Right cardiac atrium (tissue), 5 donors: ENCODE measurements around the gene INF2. TPM values are rescaled to one million over a fixed set of nuclear protein-coding genes. Genes with fewer than 3 reads are reported as not detected.
A peak's percentile ranks its signal among the peaks of the same experiment; 100 is the strongest.
"Not testable (repeated sequence)": the region's sequence is repeated elsewhere in the genome, so short reads cannot be mapped to it uniquely, and the experiment has no call there.

ENCODE experiments used
- ATAC-seq, 2 donors: fragments of 200-7000 bp; cut with Tn5 transposase; one replicate each; pipeline versions ENCODE4 v1.8.0 to v1.9.1; 2020; ENCODE audit warnings: moderate library complexity in 2 of 2, mild to moderate bottlenecking in 1 of 2
- DNase-seq, 3 donors: peaks; one replicate each; pipeline ENCODE4 v3.0.0-alpha.2; 2020
- H3K27ac ChIP-seq: one replicate; pipeline ENCODE4 v1.5.1; 2013; ENCODE audit warnings: mild to moderate bottlenecking, low read length, control low read depth, moderate library complexity
- H3K27me3 ChIP-seq: one replicate; pipeline ENCODE4 v1.6.1; 2013; ENCODE audit not compliant: control insufficient read depth, insufficient read depth
- H3K4me1 ChIP-seq: one replicate; pipeline ENCODE4 v1.6.1; 2013; ENCODE audit warnings: low read length; ENCODE audit not compliant: control insufficient read depth, insufficient read depth
- H3K4me3 ChIP-seq: one replicate; pipeline ENCODE4 v1.5.1; 2013; ENCODE audit warnings: low read length, control low read depth
- H3K9me3 ChIP-seq: one replicate; pipeline ENCODE4 v1.6.1; 2013; ENCODE audit warnings: low read length; ENCODE audit not compliant: control insufficient read depth
- WGBS: extraction: QIAGEN DNeasy Blood & Tissue Kit; methylation state at CpG from one replicate; pipeline ENCODE4 v1.1.7; 2013; 5-methylcytosine and 5-hydroxymethylcytosine counted together
- intact Hi-C, 4 donors: fragments of 100-400 bp; cut with DNase I; formaldehyde crosslinking; loops; one replicate each; pipeline versions ENCODE4 v1.11.0 to v1.14.0; 2022 to 2023
- polyA plus RNA-seq: library from polyadenylated mRNA; stranded (reverse); fragments of 200-250 nt; gene quantifications from one replicate; pipeline ENCODE4 v1.2.3, GENCODE V29; 2013
- total RNA-seq, 4 donors: library from RNA; stranded (reverse); fragmentation: NEBNext Ultra II Directional; extraction: Animal tissue kit (Norgen Biotek cat#: 25700); gene quantifications; one replicate each; pipeline ENCODE4 v1.2.1, GENCODE V29; 2021
- donor health status: healthy with polysubstance abuse.
- donor health status: DM: no; HTN: yes; CAD: no.
- donor health status: DM: no; HTN: no; CAD: no.
- donor health status: DM: no; HTN: yes; CAD: no; lungs with severe emphysema.
- donor health status: DM: yes; HTN: yes; CAD: no.

INF2 gene
- total and polyA plus RNA-seq, 5 donors = 36.2 to 46.4 (median 40.2) TPM

DNA sequence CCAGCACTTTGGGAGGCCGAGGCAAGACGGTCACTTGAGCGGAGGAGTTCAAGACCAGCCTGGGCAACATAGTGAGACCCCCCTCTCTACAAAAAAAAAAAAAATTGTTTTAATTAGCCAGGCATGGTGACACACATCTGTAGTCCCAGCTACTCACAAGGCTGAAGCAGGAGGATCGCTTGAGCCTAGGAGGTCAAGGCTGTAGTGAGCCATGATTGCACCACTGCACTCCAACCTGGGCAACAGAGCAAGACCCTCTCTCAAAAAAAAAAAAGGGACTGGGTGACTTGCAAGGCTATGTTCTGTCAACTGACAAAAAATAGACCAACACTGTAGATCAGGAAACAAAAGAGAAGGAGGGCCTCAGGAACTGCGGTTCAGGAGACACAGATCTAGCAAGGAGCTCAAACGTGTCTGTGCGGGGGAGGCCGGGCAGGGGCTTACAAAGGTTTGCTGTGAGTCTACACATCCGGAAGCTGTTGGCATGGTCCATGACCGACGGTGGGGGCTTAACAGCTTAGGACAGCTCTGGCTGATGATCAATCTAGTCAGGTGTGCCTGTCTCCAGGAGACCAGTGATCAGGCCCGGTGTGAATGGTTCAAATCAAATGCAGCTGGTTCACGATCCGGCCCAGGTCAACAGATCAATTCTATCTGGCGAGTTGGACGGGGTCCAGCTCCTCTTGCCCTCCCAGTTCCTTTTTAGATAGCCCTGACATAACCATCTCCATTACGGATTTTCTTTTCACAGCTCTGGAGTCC lies 31.7 kb upstream of the INF2 start:
- ATAC-seq (no peak), DNase-seq (peak in 1 of 3 donors; percentile 36)
- Histone ChIP-seq H3K27me3 (no peaks in the 10 kb centered on the region), H3K4me3 (no peak overlapping the region), H3K27ac (no peak overlapping the region), H3K4me1 (no peaks in the 10 kb centered on the region), H3K9me3 (no peaks in the 10 kb centered on the region)
- intact Hi-C loops = no loop called here
- 66% methylated on average over 17 of the region's 17 CpGs for WGBS

DNA sequence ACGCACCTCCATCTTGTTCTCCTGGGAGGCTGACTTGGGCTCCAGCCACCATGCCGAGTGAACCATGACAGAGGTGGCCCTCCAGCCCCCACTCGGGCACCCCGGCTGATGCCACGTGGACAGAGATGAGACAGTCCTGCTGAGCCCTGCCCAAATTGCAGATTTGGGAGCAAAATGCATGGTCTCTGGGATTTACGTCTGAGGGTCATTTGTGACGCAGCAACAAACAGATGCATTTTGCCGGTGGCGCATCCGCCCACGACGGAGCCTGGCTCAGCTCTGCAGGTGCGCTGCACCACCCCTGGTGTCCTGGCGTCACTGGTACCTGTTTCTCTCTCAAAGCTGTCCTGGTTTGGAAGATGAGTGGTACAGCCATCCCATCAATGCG lies 31.1 kb upstream of the INF2 start:
- intact Hi-C loops = no loop called here
- DNase-seq = no peak
- WGBS = 92% methylated on average over 15 of the region's 15 CpGs

DNA sequence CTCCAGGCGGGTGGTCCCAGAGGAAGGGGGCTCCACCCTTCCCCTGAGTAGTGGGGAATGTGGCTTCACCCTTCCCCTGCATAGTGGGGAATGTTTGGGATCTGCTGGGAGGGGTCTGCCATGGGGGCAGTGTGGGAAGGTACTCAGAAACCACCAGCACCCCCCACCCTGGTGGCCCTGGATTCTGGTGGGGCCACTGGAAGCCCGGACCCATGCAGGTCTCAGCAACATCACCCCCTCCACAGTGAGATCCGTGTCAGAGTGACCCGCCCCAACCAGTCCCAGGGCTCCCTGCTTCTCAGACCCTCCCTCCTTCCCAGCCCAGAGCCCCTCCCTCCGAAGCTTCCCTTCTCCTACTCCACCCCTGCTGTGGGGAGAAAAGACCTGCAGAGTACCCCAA lies 30.3 kb upstream of the INF2 start:
- no peak for DNase-seq
- intact Hi-C loops = no loop called here

More for the DNA sequence above, 31.1 kb upstream of the INF2 start:
- Histone ChIP-seq H3K27me3 (no peaks in the 10 kb centered on the region), H3K4me1 (no peaks in the 10 kb centered on the region), H3K4me3 (no peak overlapping the region), H3K9me3 (no peaks in the 10 kb centered on the region), H3K27ac (no peak overlapping the region)
- no peak for ATAC-seq

DNA sequence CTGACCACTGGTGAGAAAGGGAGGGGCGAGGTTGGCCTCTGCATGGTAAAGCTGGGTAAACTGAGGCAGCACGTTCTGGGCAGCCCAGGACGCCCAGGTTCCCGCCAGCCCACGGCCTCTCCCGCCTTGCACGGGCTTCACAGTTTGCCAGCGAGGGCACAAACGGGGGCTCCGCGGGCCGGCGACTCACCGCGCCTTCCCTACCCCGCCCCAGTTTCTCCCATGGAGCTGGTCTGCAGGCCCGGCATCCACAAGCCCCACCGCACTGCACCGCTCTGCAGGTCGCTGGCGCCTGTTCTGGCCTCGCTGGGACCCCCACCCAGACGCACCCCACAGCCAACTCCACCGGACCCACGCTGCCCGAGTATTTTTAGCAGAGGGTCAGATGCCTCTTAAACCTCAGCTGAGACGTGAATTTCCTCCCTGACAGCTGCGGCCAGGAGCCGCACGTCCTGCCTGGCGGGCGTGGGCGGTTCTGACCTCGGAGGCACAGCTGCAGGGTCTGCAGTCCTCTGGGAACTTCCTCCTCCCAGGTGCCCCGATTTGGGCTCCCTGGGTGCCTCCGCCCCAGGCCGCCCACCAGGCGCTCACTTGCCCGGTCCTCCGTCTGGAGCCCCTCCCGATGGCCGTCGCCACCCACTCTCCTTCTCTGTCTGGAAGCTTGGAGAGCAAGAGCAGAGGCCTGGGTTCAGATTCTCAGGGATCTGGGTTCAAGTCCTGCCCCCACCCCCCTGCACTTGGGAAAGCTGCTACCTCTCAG lies 29.5 kb upstream of the INF2 start:
- no peaks in the 10 kb centered on the region for H3K9me3 ChIP-seq
- 33% methylated on average over 43 of the region's 43 CpGs for WGBS
- no peaks in the 10 kb centered on the region for H3K27me3 ChIP-seq
- ATAC-seq = no peak
- no peak overlapping the region for H3K27ac ChIP-seq
- H3K4me1 ChIP-seq = no peaks in the 10 kb centered on the region
- DNase-seq = peak in 1 of 3 donors; percentile 40
- intact Hi-C loops = no loop called here
- no peak overlapping the region for H3K4me3 ChIP-seq

More for the DNA sequence above, 30.3 kb upstream of the INF2 start:
- H3K4me3 ChIP-seq = no peak overlapping the region
- no peak for ATAC-seq
- WGBS = 73% methylated on average over 5 of the region's 5 CpGs
- no peak overlapping the region for H3K27ac ChIP-seq
- no peaks in the 10 kb centered on the region for H3K4me1 ChIP-seq
- H3K27me3 ChIP-seq = no peaks in the 10 kb centered on the region
- H3K9me3 ChIP-seq = no peaks in the 10 kb centered on the region

DNA sequence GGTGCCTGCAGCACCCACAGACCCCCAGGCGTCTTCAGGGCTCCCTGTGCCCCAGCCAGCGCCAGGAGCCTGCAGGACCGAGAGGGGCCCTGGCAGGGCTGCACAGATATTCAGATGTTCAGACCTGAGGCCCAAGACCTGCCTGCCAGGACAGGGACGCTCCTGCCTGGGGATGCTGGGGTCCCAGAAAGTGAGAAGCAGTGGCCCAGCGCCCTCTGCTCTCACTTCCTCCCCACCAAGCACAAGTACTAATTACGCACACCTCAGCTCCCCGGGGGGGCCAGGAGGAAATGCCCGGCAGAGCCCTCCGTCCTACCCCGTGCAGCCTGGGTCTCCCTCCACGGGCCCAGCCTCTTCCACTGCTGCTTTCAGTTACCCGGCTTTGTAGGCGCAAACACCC lies 28.8 kb upstream of the INF2 start:
- no peak overlapping the region for H3K27ac ChIP-seq
- whole genome bisulfite sequencing = 81% methylated on average over 13 of the region's 13 CpGs
- H3K4me1 ChIP-seq = peaks cover 2% of the 10 kb centered on the region
- no peak for ATAC-seq
- no peak overlapping the region for H3K4me3 ChIP-seq
- intact Hi-C loops = no loop called here
- no peaks in the 10 kb centered on the region for H3K27me3 ChIP-seq
- peak in 1 of 3 donors; percentile 44 for DNase-seq
- H3K9me3 ChIP-seq = no peaks in the 10 kb centered on the region

DNA sequence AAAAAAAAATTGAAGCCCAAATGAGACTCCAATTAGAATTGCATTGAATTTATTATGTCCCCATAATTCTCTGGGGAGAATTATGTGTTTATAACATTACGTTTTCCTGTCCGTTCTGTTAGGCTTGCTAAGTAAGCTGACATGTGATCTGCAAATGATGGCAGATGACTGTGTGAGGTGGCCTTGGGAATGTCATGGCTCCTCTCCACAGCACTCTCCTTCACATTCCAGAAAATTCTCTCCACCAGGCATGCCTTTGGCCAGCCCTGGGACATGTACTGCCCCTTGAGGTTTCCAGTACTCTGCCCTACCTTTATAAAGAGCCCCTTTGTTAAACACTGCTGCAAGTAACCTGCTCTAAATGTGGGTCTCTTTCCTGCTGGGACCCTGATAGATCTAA lies 28.3 kb upstream of the INF2 start:
- Histone ChIP-seq H3K27ac (no peak overlapping the region), H3K9me3 (no peaks in the 10 kb centered on the region), H3K4me3 (no peak overlapping the region), H3K27me3 (no peaks in the 10 kb centered on the region), H3K4me1 (peaks cover 2% of the 10 kb centered on the region)
- 85% methylated on average over 2 of the region's 2 CpGs for WGBS
- ATAC-seq = no peak
- no peak for DNase-seq
- intact Hi-C loops = no loop called here

DNA sequence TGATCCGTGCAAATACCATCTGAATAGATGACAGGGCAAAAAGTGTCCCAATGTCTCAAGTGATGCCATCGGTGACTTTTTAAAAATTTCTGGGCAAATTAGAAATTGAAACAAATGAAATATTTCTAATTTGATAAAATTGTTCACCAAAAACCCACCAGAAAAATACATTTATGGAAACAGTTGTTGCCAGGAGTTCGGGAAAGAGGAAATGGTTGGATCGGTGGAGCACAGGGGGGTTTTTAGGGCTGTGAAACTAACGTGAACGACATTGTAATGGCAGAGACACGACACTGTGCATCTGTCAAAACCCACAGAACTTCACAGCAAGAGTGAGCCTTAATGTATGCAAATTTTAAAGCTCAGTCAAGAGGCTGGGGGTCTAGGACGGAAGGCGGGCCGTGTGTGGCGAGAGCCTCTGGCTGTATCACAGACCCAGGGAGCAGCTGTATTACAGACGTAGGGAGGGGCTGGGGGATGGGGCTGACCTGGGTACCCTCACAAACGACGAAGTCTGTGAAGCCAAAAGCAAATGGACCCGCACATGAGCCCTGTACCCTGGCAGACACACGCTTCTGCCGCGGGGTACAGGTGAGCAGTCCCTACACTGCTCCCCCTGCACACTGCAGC lies 27.8 kb upstream of the INF2 start:
- H3K4me3 ChIP-seq, H3K9me3 ChIP-seq, H3K4me1 ChIP-seq, ATAC-seq, H3K27ac ChIP-seq, intact Hi-C loops, H3K27me3 ChIP-seq, DNase-seq: not testable (repeated sequence)
- 91% methylated on average over 18 of the region's 18 CpGs for WGBS

DNA sequence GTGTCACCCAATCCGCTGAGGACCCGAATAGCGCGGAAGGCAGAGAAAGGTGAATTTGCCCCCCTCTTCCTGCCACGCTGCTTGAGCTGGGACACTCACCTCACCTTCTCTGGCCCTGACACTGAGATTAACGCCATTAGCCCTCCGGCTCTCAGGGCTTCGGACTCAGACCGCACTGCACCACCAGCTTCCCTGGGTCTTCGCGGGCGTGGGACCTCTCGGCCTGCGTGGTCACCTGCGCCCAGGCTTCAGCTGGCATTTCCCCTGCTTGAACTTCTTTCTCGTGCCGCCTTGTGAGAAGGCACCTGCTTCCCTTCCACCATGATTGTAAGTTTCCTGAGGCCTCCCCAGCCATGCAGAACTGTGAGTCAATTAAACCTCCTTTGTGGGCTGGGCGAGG lies 26.9 kb upstream of the INF2 start:
- H3K9me3 ChIP-seq, H3K27me3 ChIP-seq, ATAC-seq, H3K4me3 ChIP-seq, intact Hi-C loops, DNase-seq, H3K4me1 ChIP-seq, H3K27ac ChIP-seq: not testable (repeated sequence)
- 96% methylated on average over 18 of the region's 18 CpGs for WGBS

GRCh38 chr14:104664107-104664506 lies 25.3 kb upstream of the INF2 start:
- ATAC-seq = no peak
- intact Hi-C loops = no loop called here

GRCh38 chr14:104664588-104664987 lies 24.8 kb upstream of the INF2 start:
- H3K9me3 ChIP-seq = no peaks in the 10 kb centered on the region
- 93% methylated on average over 10 of the region's 10 CpGs for WGBS
- DNase-seq (no peak), ATAC-seq (no peak)
- H3K27me3 ChIP-seq = no peaks in the 10 kb centered on the region
- peaks cover 2% of the 10 kb centered on the region for H3K4me1 ChIP-seq
- intact Hi-C loops = no loop called here
- H3K4me3 ChIP-seq = no peak overlapping the region
- no peak overlapping the region for H3K27ac ChIP-seq

More at GRCh38 chr14:104664107-104664506, 25.3 kb upstream of the INF2 start:
- Histone ChIP-seq H3K9me3 (no peaks in the 10 kb centered on the region), H3K4me1 (peaks cover 2% of the 10 kb centered on the region), H3K27me3 (no peaks in the 10 kb centered on the region), H3K4me3 (no peak overlapping the region), H3K27ac (no peak overlapping the region)
- 85% methylated on average over 7 of the region's 7 CpGs for WGBS
- peak in 1 of 3 donors; percentile 39 for DNase-seq

DNA sequence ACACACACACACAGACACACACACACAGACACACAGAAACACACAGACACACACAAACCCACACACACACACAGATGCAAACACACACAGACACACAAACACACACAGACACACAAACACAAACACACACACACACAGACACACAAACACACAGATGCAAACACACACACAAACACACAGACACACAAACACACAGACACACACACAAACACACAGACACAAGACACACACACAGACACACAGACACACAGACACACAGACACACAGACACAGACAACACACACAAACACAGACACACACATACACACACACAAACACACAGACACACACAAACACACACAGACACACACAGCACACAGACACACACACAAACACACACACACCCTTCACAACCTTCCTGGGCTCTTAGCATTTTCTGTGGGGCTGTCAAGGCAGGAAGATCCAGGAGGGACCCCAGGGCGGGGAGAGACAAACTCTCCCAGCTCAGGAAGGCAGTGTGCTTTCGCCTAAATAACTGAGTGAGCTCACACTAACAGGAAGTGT lies 24.2 kb upstream of the INF2 start:
- H3K4me3 ChIP-seq = no peak overlapping the region
- no peaks in the 10 kb centered on the region for H3K27me3 ChIP-seq
- DNase-seq = no peak
- no peak overlapping the region for H3K27ac ChIP-seq
- 43% methylated on average over 2 of the region's 2 CpGs for WGBS
- peaks cover 2% of the 10 kb centered on the region for H3K4me1 ChIP-seq
- intact Hi-C loops = no loop called here
- H3K9me3 ChIP-seq = no peaks in the 10 kb centered on the region
- ATAC-seq = peak in 1 of 2 donors; percentile 26
